GM21390 (cell line): ENCODE results near the gene IGF1R.

Experiments
- ATAC-seq: cut with Tn5 transposase; IDR thresholded peaks from one replicate; pipeline ENCODE4 v1.9.1; 2021; ENCODE audit not compliant: unreplicated experiment

IGF1R gene

DNA sequence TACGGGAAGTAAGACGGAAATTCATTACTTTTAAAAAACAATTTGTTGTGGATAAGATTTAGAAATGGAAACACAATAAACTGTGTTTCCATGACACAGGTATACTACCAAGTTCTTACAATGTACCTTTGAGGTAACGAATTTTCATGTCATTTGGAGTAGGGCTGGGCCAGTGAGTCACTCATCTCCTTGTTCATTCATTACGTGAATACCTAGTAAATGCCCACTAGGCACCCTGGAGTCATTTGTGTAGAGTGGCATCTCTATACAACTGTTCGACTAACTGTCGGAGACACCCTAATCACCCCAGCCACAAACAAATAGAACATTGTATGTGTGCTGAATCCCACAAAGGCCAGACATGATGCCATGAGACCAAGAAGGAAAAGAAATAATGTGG is 94.8 kb downstream of the IGF1R start:
- ATAC-seq = no peak

DNA sequence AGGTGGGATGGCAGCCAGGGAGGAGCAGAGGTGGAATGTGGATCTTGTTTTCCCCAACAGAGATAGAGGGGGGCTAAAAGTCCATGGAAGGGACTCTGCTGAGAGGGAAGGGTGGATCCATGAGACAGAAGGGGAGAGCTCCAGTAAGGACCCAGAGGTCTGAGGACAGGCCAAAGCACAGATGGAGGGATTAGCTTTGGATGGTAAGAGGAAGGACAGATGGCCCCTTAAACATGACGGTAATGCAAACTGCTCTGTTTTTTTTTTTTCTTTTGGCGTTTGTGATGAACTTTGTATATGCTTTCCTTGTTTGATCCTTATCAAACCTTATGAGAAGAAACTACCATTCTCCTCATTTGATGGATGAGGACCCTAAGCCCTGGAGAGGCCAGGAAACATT is 96.2 kb downstream of the IGF1R start:
- ATAC-seq = no peak

DNA sequence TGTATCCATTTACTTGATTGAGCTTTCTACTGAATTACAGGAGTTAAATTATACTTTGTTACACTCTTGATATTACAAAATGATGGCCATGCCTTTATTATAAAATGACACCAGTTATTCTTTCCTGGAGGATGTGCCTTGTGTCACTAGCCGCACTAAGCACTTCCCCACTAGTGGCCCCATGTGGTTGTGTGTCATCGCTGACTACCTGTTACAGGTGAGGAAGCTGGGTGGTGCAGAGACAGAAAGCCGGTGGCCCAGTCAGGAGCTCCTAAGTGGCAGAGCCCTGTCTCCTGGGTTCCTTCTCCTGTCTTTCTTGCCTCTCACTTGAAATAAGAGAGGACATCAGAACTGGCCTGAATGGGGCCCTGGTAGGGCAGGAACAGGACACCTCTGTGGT is 96.8 kb downstream of the IGF1R start:
- ATAC-seq = no peak

DNA sequence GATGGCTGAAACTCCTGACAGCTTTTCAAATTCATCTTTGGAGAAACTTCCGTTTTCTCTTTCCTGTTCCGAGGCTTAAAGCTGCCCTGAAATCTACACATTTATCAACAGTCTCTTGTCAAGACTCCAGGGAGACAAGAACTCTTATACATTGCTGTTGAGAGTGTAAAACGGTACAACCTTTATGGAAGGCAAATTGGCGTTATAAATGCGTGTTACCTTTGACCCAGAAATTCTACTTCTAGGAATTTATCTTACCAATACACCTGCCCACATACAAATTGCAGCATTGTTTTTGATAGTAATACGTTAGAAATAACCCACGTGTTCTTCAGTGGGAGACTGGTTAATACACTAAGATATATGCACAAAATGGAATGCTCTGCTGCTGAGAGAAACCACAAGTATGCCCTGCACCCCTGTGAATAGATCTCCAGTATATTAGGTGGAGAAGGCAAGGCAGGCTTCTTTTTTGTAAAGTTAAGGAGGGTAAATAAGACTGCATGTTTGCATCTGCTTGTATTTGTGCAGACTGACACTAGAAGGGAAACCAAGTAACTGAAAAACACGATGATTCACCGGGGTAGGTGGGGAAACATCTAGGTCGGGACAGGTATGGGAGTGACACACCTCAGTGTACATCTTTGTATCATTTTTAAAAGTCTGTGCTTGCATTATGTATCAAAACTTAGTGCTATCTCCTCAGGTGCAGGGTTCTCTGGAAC is 97.5 kb downstream of the IGF1R start:
- no peak for ATAC-seq

DNA sequence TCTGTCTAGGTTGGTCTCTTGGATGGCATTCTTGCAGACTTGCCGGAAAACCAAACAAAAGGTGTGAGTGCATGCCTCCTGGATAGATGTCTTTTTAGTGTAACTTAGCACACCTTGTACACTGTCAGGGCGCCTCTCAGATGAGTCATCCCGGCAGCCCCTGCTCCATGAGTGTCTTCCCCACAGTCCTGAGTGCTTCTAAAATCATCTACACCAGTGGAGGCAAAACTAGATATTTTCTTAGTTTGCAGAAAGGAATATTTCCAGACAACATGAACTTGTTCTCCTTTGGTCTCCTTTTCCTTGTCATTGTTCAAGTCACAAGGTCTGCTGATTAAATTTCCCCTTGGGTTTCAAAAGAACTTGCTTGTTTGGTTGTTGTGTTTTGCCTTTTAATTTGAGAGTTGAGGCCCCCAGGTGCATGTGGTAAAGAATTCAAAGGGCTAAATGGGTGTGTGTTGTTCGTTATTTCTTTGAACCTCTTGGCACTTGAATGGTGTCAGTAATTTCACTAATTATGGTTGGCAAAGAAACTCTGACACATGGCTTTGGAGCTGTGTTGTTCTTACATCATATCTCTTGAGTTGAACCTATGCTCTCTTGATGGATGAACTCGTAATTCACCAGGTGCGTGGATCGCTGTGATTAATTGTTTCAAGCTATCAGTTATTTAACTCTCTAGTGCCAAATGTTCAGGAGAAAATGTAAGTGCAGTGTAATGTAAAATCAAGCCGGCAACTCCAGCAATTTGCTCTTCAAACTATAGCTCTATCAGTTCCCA is 98.2 kb downstream of the IGF1R start:
- no peak for ATAC-seq

DNA sequence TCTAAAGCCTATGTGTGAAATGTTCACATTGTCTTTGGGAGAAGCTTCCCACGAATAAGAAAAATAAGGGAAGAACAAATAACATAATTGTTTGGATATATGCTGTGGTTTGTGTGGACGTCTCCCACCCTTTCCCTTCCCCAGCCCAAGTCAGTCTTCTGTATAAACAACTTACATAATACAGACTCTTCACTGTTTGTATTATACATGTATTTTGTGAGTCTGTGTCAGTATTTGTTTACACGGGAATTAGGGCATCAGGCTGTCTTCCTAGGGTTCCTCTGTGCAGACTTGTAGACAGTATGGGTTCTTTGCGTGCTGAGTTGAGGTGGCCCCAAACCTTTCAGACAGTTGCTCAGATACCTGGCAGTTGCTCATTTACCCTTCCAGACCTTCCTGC is 103.4 kb downstream of the IGF1R start:
- ATAC-seq = no peak

DNA sequence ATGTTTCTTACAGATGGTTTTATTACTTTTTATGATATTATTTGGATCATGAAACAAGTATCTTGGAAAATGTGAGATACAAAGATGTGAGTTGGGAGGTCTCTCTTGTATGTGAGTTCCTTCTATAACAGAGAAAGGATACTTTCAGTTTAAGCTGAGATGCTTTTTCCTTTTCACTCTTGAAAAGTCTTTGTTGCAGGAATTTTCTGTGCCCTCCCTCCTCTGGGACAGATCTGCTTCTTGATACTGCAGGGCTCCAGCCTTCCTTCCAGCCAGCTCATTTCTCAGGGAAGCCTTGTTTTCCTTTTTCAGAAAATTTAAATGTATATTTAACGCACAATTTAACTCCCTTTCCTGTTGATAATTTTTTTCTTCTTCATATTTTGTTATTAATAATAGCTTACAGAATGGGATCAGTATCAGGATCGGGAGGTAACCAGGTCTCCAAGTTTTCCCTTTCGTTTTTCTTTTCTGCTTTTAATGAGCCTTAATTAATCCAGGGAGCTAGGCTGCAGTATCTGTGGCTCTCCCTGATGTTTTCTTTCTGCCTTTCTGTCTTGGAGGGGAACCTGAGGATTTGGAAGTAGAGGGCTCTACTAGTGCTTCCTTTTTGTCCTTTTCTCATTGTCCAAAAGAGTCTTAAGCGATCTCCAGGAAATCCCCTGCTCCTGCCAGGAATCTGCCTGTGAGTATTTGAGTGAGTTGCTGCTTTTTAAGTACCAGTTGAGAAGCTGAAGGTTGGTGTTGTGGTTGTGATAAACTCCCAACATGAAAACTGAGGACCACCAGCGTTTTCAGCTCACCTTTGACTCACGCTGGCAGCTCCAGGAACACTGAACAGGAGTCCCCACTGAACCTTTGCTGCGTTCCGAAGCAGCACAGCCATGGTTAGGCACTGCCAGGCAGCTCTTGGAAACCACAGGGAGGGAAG is 105.7 kb downstream of the IGF1R start:
- no peak for ATAC-seq

DNA sequence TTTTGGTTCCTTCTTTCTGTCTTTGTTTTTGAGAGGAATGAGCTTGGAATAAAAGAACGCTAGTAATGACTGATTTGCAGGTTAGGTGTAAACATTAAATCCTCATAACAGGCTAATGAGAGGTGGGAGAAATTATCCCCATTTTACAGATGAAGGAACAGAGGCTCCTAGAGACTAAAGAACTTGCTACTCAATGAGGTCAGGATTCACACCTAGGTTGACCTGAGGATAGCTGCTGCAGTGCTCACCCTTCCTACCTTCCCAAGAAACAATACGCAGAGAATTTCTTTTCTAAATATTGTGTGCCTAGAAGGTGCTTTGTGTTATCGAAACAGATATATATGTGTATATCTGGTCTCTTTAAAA is 106.3 kb downstream of the IGF1R start:
- ATAC-seq = no peak

DNA sequence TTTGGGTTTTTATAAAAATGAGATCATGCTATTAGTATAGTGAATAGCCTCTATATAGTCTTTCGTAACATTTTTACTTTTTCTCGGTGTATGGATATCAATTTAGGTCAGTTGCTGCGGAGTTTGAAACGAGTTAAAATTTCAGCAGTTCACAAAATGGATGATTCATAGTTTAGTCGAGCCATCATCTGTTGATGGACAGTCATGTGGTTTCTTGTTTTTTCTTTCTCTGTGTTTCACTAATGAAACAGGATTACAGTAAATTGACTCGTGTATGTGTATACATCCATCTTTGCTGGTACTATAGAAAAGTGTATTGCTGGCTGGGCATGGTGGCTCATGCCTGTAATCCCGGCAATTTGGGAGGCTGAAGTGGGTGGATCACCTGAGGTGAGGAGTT is 106.8 kb downstream of the IGF1R start:
- ATAC-seq = no peak

DNA sequence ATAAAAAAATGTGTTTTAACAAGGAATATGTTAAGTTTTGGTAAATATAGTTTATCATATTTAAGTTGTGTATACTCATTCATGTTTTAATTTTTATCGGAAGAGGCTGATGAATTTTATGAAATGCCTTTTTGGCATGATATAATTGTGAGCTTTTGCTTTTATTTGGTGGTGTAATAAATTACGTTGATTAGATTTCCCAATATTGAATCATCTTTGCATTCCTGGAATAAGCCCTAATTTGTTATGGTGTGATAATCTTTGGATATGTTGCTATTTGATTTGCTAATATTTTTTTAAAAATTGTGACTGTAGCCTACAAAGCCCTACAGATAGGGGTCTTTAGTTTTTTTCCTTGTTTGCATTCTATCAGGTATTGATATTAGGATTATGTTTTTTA is 107.4 kb downstream of the IGF1R start:
- no peak for ATAC-seq

DNA sequence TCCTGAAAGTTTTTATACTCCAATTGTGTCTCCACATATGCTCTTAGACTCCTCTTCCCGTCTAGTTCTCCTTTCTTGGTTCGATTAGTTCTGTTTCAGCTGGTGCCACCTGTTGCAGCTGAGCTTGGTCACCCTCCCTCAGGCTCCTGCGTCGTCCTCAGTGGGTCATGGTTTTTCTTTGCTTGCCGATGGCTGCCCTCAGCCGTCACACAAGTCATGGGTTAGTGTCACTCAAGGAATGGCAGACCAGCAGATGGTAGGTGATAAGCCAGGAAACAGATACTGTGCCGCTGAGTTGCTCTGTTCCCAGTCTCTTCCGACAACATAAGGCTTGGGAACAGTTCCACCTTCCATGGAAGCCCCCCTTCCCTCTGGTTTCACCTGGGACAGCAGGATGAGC is 109.9 kb downstream of the IGF1R start:
- ATAC-seq = no peak

DNA sequence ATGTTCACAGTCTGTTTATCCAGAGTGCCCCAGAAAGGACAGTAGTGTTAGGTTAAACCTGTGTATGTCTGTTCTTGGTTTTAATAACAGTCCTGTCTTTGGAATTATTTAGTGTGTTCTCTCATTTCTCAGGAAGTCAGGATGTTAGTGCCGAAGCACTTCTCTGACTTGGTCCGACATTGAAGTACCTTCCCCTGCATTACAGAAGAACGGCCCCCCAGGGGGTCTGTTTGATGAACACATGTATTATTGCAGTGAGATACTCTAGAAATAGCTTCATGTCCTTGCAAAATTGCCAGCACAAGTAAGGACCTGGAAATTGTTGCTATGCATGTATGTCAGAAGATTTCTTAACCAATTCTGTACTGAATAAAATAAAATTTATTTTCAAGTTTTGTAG is 110.9 kb downstream of the IGF1R start:
- no peak for ATAC-seq

DNA sequence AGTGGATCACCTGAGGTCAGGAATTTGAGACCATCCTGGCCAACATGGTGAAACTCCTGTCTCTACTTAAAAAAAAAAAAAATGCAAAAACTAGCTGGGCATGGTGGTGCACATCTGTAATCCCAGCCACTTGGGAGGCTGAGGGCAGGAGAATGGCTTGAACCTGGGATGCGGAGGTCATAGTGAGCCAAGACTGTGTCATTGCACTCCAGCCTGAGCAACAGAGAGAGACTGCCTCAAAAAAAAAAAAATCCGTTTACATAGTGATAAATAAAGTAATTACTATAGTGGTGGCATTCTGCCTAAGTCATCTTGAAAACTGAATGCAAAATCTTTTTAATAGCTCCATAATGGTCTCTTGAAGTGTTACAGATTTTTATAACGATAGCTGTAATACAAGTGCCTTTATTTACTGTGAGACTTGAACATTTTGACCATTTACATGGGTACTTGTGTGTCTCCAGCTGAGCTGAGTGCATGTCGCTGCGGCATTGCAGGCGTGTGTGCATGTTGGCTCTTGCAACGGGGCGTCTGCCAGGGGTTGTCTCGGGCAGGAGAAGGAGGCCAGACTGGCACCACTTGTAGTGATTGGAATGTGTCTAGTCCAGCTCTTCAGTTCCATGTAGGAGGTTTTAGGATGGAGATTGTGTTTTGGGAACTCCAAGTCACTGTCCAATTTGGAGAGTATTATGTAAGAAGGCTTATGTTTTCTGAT is 111.9 kb downstream of the IGF1R start:
- ATAC-seq = no peak

DNA sequence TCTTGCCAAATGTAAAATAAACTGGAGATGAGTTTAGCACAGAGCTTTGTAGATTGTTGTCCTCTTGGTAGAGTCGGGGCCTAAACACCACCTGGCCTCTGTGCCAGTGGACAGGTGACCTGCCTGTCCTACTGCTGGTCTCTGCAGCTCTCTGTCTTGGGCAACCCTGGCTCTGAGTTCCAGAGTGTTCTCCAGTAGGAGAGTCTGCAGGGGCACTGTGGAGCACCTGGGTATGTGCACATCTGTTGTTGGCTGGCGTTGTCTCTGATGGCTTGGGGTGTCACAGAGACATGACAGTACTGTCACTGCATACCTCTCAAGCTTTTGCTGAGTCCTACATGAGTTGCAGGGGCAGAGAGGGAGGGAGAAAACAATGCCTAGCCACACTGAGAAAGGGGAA is 112.6 kb downstream of the IGF1R start:
- ATAC-seq = no peak

DNA sequence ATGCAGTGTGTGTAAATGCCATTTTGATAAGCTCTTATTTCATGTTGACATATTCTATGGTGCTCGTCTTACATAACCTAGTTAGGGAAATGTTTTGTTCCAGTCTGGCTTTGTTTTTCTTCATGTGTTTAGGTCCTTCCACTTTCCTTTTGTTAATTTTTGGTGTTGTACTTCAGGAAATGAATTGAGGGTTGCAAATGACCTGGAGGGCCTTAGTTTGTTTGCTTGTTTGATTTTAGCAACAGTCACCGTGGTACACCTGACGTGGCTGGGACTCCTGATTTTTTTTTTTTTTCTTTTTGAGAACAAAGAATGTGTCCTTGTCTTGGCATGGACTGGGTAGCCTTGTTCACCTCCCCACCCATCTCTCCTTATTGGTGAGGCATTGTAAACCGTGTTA is 114.8 kb downstream of the IGF1R start:
- ATAC-seq = no peak

DNA sequence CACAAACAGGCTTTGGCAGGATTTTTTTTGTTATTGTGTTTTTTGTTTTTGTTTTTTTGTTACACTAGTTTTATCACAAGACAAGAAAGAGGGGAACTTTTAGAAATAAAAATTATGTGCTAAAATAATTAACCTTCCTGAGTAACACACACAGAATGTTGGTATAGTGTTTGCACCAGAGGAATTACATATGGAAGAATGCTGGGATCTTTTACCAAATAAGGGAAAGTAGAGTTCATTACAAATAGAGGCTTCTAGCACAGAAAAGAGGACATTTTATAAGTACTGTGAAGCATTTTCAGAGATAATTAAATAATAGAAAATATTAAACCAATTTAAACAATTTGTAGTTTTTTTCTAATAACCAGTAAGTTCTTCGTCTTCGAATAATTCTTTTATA is 116.0 kb downstream of the IGF1R start:
- no peak for ATAC-seq

DNA sequence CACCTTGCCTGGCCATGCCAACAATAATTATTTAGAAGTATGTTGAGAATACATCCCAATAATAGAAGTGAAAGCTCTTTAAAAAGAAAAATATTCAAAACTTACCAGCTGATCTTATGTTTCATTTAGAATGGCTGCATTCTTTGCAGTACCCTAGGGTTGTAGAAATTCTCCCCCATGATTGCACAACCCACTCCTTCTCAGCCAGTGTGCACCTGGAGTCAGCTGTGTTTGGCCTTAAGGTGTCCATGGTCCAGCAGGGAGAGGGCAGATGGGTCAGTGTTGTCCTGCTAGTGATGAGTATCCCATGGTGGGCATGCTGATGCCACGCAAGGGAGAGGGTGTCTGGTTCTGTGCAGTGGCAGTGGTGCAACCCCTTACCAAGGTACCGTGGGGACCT is 117.3 kb downstream of the IGF1R start:
- no peak for ATAC-seq

DNA sequence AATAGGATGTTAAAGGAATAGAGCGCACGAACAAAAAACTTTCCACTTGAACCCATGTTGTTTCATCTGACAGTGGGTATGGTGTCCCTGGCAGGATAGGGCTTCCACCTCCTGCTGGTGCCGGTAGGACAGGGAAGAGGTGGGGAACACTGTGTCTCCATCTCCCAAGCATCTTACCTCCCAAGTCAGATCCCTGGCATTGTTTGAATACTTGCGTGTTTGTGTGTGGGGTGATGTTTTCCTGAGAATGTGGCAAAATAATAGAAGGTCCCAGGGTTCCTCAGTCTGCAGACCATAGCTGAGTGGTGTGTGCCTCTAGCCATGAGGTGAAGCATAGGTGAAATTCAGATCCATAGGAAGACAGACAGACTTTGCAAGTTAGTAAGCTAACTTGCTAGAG is 119.4 kb downstream of the IGF1R start:
- no peak for ATAC-seq

DNA sequence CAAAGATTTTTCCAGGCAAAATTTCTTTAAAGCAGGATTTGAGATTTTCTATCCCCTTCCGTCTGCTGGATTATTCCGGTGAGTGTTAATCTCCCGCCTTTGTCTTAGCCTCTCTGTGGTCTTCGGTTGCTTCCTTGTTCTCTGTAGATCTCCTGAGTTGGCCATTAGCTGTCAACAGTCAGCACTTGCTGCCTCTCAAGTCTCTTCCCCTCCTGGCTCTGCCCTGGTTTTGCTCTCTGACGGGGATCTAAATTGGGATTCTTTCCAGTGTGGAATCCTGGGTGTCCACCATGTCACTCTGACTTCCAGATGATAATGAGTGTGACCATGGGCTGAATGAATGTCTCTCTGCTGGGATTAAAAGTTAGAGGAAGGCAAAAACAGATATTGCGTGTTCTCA is 121.5 kb downstream of the IGF1R start:
- no peak for ATAC-seq

DNA sequence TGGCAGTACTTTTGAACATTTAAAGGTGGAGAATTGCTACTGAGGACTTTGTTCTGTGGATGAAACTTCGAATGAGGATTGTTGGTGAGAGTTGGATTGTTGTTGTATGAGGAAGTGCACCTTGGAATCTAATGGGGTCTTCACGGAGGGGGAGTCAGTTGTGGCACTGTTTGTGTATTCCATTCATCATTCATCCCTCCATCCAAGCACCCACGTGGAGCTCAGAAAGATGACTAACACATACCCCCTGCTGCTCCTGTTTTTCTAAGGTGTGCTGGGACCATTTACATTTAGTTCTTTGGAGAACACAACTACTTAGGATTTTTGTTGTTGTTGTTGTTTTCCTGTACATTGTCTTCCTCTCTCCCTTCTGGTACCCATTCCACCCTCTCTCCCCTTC is 122.6 kb downstream of the IGF1R start:
- no peak for ATAC-seq

DNA sequence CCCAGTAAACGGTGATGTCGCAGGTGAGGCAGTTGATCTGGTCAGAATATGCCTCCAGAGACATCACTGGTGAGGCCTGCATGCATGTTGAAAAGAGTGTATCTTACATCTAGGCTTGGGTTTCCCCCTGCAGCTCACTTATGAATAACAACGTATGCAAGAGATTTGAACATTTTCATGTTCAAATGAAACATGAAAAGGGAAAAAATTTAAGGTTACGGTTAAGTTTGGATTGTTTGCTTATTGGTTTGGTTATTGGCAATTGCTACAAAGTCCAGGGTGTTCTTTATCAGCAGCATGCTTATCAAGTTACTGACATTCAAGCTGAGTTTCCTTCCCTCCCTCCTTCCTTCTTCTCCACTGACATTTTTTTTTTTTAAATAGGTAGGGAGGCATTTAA is 123.2 kb downstream of the IGF1R start:
- no peak for ATAC-seq
